T-cell (primary cell): ENCODE results near the gene MRPL33. TPM values are rescaled to one million over a fixed set of nuclear protein-coding genes. Genes with fewer than 3 reads are reported as not detected.

ENCODE experiments used
- ATAC-seq, 4 experiments: fragments of 200-7000 bp in 3 of 4; fragments of 150-1000 bp in 1 of 4; cut with Tn5 transposase; replicated peaks in 1 of 4; 1 replicate in 3 of 4; 2 replicates in 1 of 4; pipeline ENCODE4 v1.10.0; 2021; ENCODE audit warnings: moderate library complexity in 3 of 4, mild to moderate bottlenecking in 2 of 4, moderate number of reproducible peaks in 1 of 4
- CTCF ChIA-PET, 2 donors: fragments of 300-600 bp; sonication (Branson Sonifier 250); formaldehyde crosslinking; loops; one replicate each; lab custom pipeline; 2022; ENCODE audit warnings: antibody characterized with exemption in 2 of 2; lab: Charles Lee
- POLR2A ChIA-PET, 2 donors: fragments of 300-600 bp; sonication (Branson Sonifier 250); formaldehyde crosslinking; loops; one replicate each; lab custom pipeline; 2022; ENCODE audit warnings: antibody characterized with exemption in 2 of 2; lab: Charles Lee
- DNase-seq, 35 experiments: peaks; one replicate each; pipeline versions ENCODE4 v3.0.0 to v3.0.0-alpha.2; 2013 to 2023
- H3K27ac ChIP-seq: one replicate; pipeline ENCODE4 v1.5.1; 2013; ENCODE audit warnings: low read length
- H3K27me3 ChIP-seq, 2 experiments: replicated peaks in 1 of 2; 1 replicate in 1 of 2; 2 replicates in 1 of 2; pipeline versions ENCODE4 v1.6.1 to v1.7.0; 2013; ENCODE audit warnings: low read length in 1 of 2, mixed read lengths in 1 of 2; ENCODE audit not compliant: control insufficient read depth in 2 of 2, insufficient read depth in 2 of 2; ENCODE audit errors: extremely low read depth in 1 of 2
- H3K36me3 ChIP-seq, 2 donors: 1 replicate in 1 of 2; 2 replicates in 1 of 2; pipeline versions ENCODE4 v1.6.1 to v1.7.0; 2013; ENCODE audit warnings: low read length in 1 of 2; ENCODE audit not compliant: control insufficient read depth in 2 of 2, insufficient read depth in 1 of 2; ENCODE audit errors: extremely low read depth in 1 of 2
- H3K4me1 ChIP-seq, 2 experiments: 1 replicate in 1 of 2; 2 replicates in 1 of 2; pipeline versions ENCODE4 v1.6.1 to v1.7.0; 2013; ENCODE audit warnings: low read length in 2 of 2, mixed read lengths in 1 of 2; ENCODE audit not compliant: insufficient read depth in 2 of 2, control insufficient read depth in 1 of 2; ENCODE audit errors: extremely low read depth in 1 of 2
- H3K4me3 ChIP-seq, 2 donors: 1 replicate in 1 of 2; 2 replicates in 1 of 2; pipeline versions ENCODE4 v1.5.1 to v1.7.0; 2013; ENCODE audit warnings: mild to moderate bottlenecking in 2 of 2, low read length in 1 of 2, moderate library complexity in 1 of 2; ENCODE audit not compliant: control insufficient read depth in 1 of 2; ENCODE audit errors: extremely low read depth in 1 of 2
- H3K9me3 ChIP-seq: 2 replicates; pipeline ENCODE4 v1.7.0; 2013
- H3K27ac Mint-ChIP-seq, 2 donors: one replicate each; pipeline ENCODE4 v1.8.0; 2020 to 2021; ENCODE audit warnings: mild to moderate bottlenecking in 2 of 2, mixed read lengths in 2 of 2
- H3K27me3 Mint-ChIP-seq, 2 donors: one replicate each; pipeline ENCODE4 v1.8.0; 2021 to 2022; ENCODE audit warnings: mixed read lengths in 2 of 2
- H3K36me3 Mint-ChIP-seq: one replicate; pipeline ENCODE4 v1.8.0; 2021; ENCODE audit warnings: mixed read lengths
- H3K4me1 Mint-ChIP-seq, 3 donors: one replicate each; pipeline ENCODE4 v1.8.0; 2020 to 2022; ENCODE audit warnings: mixed read lengths in 3 of 3, mild to moderate bottlenecking in 1 of 3
- H3K4me3 Mint-ChIP-seq, 3 donors: one replicate each; pipeline ENCODE4 v1.8.0; 2020 to 2022; ENCODE audit warnings: mild to moderate bottlenecking in 3 of 3, mixed read lengths in 3 of 3, moderate library complexity in 3 of 3
- H3K9me3 Mint-ChIP-seq, 3 donors: one replicate each; pipeline ENCODE4 v1.8.0; 2020 to 2022; ENCODE audit warnings: mixed read lengths in 3 of 3
- WGBS: methylation state at CpG from one replicate; pipeline ENCODE4 v1.1.5; 2013; ENCODE audit warnings: missing lambda C conversion rate; ENCODE audit not compliant: insufficient coverage; 5-methylcytosine and 5-hydroxymethylcytosine counted together
- total RNA-seq, 35 experiments: library from RNA in 6 of 35; stranded (reverse) in 6 of 35; fragments of 120-200 nt in 1 of 35; gene quantifications; one replicate each; pipeline versions ENCODE4 v1.2.1 to v1.2.4 and lab custom pipeline; 2013 to 2026

Gene MRPL33
- total RNA-seq, 5 donors from 2014 or later (not counting 1 experiment from before 2014, with no cell fraction given): 25.9 to 39.4 (median 29.7) TPM

DNA sequence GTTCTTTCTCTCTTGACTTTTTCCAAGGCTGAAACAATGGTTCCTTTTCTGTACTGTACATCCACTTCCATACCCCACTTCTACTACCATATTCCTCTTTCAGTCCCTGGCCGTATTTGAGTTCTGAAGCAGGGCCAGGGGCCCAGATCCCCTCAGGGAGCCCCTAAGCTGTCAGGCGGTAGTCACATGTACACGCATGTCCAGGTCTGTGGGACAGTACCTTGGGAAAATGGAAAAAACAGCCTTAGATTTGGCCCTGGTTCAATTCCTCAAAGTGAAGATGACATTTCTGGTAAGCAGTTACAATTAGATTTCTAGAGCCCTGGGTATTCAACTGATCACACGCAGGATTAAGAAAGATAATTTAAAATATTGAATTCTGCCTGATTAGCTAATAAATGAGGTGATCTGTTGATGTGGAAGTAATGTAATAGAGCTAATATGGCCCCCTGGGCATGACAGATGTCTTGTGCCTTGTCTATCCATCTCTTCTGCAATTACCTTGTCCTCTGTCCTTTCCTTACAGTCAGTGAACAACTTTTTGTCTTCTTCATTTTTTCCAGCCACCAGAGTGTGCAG lies 44.4 kb downstream of the MRPL33 start:
- H3K27me3 ChIP-seq: no peaks in the 10 kb centered on the region
- no peaks in the 10 kb centered on the region for H3K4me1 ChIP-seq
- WGBS: 95% methylated on average over 2 of the region's 4 CpGs
- no peaks in the 10 kb centered on the region for H3K9me3 Mint-ChIP-seq
- H3K27me3 Mint-ChIP-seq: no peaks in the 10 kb centered on the region
- ATAC-seq (no peak), DNase-seq (no peak)
- H3K27ac ChIP-seq: no peak overlapping the region
- H3K4me3 ChIP-seq: no peak overlapping the region
- no peaks in the 10 kb centered on the region for H3K36me3 ChIP-seq
- ChIA-PET CTCF (no interaction called here), POLR2A (no interaction called here)
- no peak overlapping the region for H3K27ac Mint-ChIP-seq
- H3K4me3 Mint-ChIP-seq: no peak overlapping the region
- H3K4me1 Mint-ChIP-seq: no peaks in the 10 kb centered on the region
- H3K9me3 ChIP-seq: no peaks in the 10 kb centered on the region
- H3K36me3 Mint-ChIP-seq: peaks cover 2% of the 10 kb centered on the region

DNA sequence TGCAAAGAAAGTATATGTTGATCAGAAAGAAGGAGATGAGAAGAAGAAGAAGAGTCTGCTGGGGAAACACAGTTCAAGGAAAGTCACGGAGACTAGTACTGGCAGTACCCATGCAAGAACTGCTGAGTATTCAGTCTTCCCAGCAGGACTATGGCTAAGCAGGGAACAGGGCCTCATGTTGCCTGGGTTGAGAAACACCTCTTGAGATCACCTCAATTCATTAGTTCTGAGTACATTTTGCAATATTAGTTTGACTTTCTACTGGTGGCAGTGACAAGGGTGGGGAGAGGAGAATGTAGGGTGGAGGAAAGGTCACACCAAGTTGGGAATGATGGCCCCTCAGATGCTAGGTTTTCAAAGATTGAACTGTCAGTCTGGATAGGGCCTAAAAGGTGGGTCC lies 50.5 kb downstream of the MRPL33 start:
- H3K9me3 Mint-ChIP-seq: peaks cover 5 to 13% (median 8%) of the 10 kb centered on the region in 3 donors

DNA sequence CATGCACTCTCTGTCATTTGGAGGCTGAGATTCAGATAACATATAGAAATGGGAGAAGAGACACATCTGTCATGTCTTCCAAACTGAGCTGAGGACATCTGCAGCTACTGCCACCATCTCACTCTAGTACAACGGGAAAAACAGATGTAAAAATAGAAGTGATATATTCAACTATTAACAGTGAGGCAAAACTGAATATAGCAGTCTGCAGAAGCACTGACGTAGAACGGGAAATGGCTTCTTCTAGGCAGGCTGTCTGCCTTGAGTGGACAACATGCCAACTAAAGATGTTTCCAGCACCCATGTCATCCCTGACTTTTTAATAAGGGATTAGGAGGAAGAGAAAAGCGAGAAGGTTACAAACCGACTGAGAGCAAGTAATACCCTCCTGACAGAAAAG lies 51.6 kb downstream of the MRPL33 start:
- Histone ChIP-seq H3K9me3 (peaks cover 2% of the 10 kb centered on the region), H3K4me1 (no peaks in the 10 kb centered on the region), H3K36me3 (no peaks in the 10 kb centered on the region), H3K27ac (no peak overlapping the region), H3K27me3 (no peaks in the 10 kb centered on the region), H3K4me3 (no peak overlapping the region)
- Mint-ChIP-seq H3K27me3 (no peaks in the 10 kb centered on the region), H3K36me3 (peaks cover 25% of the 10 kb centered on the region), H3K9me3 (peaks cover 5 to 13% (median 8%) of the 10 kb centered on the region in 3 donors), H3K4me3 (no peak overlapping the region), H3K4me1 (no peaks in the 10 kb centered on the region), H3K27ac (no peak overlapping the region)
- ChIA-PET CTCF (no interaction called here), POLR2A (no interaction called here)
- no CpG with 5 or more reads among the region's 5 CpGs for WGBS
- ATAC-seq: no peak
- no peak for DNase-seq

More for the DNA sequence above, 50.5 kb downstream of the MRPL33 start:
- peaks cover 17% of the 10 kb centered on the region for H3K36me3 Mint-ChIP-seq
- no peak overlapping the region for H3K27ac ChIP-seq
- DNase-seq (no peak), ATAC-seq (no peak)
- H3K4me1 Mint-ChIP-seq: no peaks in the 10 kb centered on the region
- WGBS: 100% methylated on average over 1 of the region's 1 CpG
- H3K27ac Mint-ChIP-seq: no peak overlapping the region
- CTCF ChIA-PET: no interaction called here
- H3K36me3 ChIP-seq: no peaks in the 10 kb centered on the region
- no peaks in the 10 kb centered on the region for H3K4me1 ChIP-seq
- peaks cover 2% of the 10 kb centered on the region for H3K9me3 ChIP-seq
- POLR2A ChIA-PET: no interaction called here
- no peaks in the 10 kb centered on the region for H3K27me3 ChIP-seq
- H3K4me3 ChIP-seq: no peak overlapping the region
- no peak overlapping the region for H3K4me3 Mint-ChIP-seq
- no peaks in the 10 kb centered on the region for H3K27me3 Mint-ChIP-seq

DNA sequence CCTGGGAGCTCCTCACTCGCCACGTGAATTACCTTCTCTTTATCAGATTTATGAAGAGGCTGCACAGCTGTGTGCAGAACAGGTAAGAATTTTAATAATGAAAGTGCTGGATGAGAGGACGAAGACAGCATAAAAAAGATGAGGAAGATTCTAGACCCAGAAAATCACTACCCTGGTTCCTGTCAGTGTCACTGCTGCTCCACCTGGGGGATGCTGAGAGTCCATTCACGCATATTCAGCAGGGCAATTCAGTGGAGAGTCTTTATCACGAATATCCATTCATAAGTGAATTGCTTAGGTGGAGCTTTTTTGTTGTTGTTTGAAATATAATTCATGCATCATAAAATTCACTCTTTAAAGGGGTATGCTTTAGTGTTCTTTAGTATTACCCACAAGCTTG lies 52.0 kb downstream of the MRPL33 start:
- H3K4me3 Mint-ChIP-seq: no peak overlapping the region
- H3K27me3 Mint-ChIP-seq: no peaks in the 10 kb centered on the region
- peaks cover 5 to 13% (median 8%) of the 10 kb centered on the region in 3 donors for H3K9me3 Mint-ChIP-seq
- no peaks in the 10 kb centered on the region for H3K4me1 Mint-ChIP-seq
- ATAC-seq (no peak), DNase-seq (no peak)
- ChIA-PET POLR2A (interaction anchor here in 1 of 2 donors (0.5 kb wide), 1 partner anchor 29 kb away, joined by 7 read pairs; no protein-coding TSS in a partner anchor), CTCF (interaction anchor here in 1 of 2 donors (0.5 kb wide), 1 partner anchor 181 kb away, joined by 3 read pairs; no protein-coding TSS in a partner anchor)
- H3K36me3 Mint-ChIP-seq: peaks cover 25% of the 10 kb centered on the region
- Histone ChIP-seq H3K27me3 (no peaks in the 10 kb centered on the region), H3K9me3 (peaks cover 2% of the 10 kb centered on the region), H3K36me3 (no peaks in the 10 kb centered on the region), H3K27ac (no peak overlapping the region), H3K4me1 (no peaks in the 10 kb centered on the region), H3K4me3 (no peak overlapping the region)
- H3K27ac Mint-ChIP-seq: no peak overlapping the region
- 100% methylated on average over 1 of the region's 5 CpGs for WGBS

DNA sequence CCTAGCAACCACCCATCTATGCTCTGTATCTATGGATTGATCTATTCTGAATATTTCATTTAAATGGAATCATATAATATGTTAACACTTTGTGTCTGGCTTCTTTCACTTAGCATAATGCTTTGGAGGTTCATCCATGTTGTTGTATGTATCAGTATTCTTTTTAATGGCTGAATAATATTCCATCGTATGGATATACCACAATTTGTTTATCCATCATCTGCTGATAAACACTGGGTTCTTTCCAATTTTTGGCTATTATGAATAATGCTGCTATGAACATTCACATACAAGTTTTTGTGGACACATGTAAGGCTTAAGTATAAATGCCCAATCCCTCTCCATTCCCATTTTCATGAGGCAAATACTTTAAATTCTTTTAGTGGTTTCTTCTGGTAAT lies 52.9 kb downstream of the MRPL33 start:
- CTCF ChIA-PET: no interaction called here
- H3K9me3 Mint-ChIP-seq: peaks cover 5 to 13% (median 8%) of the 10 kb centered on the region in 3 donors
- Histone ChIP-seq H3K4me3 (no peak overlapping the region), H3K36me3 (no peaks in the 10 kb centered on the region), H3K27ac (no peak overlapping the region), H3K4me1 (no peaks in the 10 kb centered on the region), H3K9me3 (peaks cover 2% of the 10 kb centered on the region), H3K27me3 (no peaks in the 10 kb centered on the region)
- WGBS: no CpG with 5 or more reads among the region's 1 CpG
- H3K36me3 Mint-ChIP-seq: peaks cover 28% of the 10 kb centered on the region
- no peak overlapping the region for H3K4me3 Mint-ChIP-seq
- no peak overlapping the region for H3K27ac Mint-ChIP-seq
- DNase-seq (no peak), ATAC-seq (no peak)
- POLR2A ChIA-PET: no interaction called here
- no peaks in the 10 kb centered on the region for H3K4me1 Mint-ChIP-seq
- H3K27me3 Mint-ChIP-seq: no peaks in the 10 kb centered on the region

DNA sequence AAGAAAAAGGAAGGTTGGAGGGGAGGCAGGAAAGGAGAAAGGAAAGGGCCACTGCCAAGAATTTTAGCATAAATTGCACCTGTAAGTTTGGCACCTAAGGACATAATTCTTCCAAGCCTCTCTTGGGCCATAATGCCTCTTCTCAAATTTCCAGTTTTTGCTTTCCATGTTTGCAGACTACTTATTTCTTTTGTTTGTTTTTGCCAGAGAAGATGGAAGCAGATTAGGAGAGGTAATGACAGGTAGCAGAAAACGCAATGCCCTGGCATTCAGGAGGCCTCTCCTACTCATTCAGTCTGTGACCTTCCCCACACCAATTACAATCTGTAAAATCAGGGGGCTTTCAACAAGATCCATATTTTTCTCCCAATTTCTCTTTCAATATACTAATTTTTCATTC lies 56.8 kb downstream of the MRPL33 start:
- ATAC-seq: no peak
- no peak overlapping the region for H3K27ac Mint-ChIP-seq
- no peak overlapping the region for H3K4me3 ChIP-seq
- H3K4me3 Mint-ChIP-seq: no peak overlapping the region
- H3K9me3 ChIP-seq: peaks cover 2% of the 10 kb centered on the region
- no CpG with 5 or more reads among the region's 1 CpG for WGBS
- H3K4me1 Mint-ChIP-seq: no peaks in the 10 kb centered on the region
- H3K4me1 ChIP-seq: no peaks in the 10 kb centered on the region
- H3K36me3 Mint-ChIP-seq: peaks cover 48% of the 10 kb centered on the region
- ChIA-PET CTCF (no interaction called here), POLR2A (no interaction called here)
- no peaks in the 10 kb centered on the region for H3K27me3 Mint-ChIP-seq
- no peaks in the 10 kb centered on the region for H3K27me3 ChIP-seq
- peaks cover 0 to 3% of the 10 kb centered on the region in 2 donors for H3K36me3 ChIP-seq
- peaks cover 5 to 19% (median 8%) of the 10 kb centered on the region in 3 donors for H3K9me3 Mint-ChIP-seq
- DNase-seq: no peak
- no peak overlapping the region for H3K27ac ChIP-seq
